Measurements from ENCODE around the gene PARP12. TPM values are rescaled to one million over a fixed set of nuclear protein-coding genes. Genes with fewer than 3 reads are reported as not detected.

Gene PARP12
- total and polyA plus RNA-seq, 3 donors from 2014 or later, result 39.4 to 63.1 (median 54.6) TPM

DNA sequence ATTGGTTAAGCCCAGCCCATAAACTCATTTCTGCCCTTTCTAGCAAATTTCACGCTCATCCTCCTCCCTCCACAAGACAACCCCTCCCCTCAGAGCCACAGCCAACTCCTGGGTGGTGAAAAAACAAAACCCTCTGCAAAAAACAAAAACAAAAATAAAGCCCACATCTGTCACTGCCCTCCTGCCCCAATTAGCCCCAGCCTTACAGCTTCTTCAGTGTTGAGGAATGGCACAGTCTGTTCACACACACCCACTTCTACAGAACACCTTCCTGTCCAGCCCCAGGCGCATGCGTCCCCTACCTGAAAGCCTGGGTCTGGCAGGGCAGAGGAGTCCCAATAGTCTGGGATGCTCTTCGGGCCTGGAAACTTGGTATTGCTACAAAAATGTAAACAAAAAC is 34.4 kb downstream of the PARP12 start:
- Histone ChIP-seq H3K4me3 (no peak overlapping the region), H3K27ac (no peak overlapping the region), H3K9me3 (no peaks in the 10 kb centered on the region), H3K4me1 (no peaks in the 10 kb centered on the region), H3K27me3 (no peaks in the 10 kb centered on the region), H3K36me3 (ENCODE audit: low read depth, missing control alignments) (no peaks in the 10 kb centered on the region)
- intact Hi-C loops (cut with DNase I; ENCODE audit: low total_unique reads), result no loop called here
- 94% methylated on average over 4 of the region's 4 CpGs for WGBS, 2 donors
- DNase-seq, result no peak
- no peak for TF ChIP-seq POLR2A (IDR thresholded peaks at IDR 0.05)
- TF ChIP-seq, protein P1, sequence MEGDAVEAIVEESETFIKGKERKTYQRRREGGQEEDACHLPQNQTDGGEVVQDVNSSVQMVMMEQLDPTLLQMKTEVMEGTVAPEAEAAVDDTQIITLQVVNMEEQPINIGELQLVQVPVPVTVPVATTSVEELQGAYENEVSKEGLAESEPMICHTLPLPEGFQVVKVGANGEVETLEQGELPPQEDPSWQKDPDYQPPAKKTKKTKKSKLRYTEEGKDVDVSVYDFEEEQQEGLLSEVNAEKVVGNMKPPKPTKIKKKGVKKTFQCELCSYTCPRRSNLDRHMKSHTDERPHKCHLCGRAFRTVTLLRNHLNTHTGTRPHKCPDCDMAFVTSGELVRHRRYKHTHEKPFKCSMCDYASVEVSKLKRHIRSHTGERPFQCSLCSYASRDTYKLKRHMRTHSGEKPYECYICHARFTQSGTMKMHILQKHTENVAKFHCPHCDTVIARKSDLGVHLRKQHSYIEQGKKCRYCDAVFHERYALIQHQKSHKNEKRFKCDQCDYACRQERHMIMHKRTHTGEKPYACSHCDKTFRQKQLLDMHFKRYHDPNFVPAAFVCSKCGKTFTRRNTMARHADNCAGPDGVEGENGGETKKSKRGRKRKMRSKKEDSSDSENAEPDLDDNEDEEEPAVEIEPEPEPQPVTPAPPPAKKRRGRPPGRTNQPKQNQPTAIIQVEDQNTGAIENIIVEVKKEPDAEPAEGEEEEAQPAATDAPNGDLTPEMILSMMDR (IDR thresholded peaks at IDR 0.05), result no peak

DNA sequence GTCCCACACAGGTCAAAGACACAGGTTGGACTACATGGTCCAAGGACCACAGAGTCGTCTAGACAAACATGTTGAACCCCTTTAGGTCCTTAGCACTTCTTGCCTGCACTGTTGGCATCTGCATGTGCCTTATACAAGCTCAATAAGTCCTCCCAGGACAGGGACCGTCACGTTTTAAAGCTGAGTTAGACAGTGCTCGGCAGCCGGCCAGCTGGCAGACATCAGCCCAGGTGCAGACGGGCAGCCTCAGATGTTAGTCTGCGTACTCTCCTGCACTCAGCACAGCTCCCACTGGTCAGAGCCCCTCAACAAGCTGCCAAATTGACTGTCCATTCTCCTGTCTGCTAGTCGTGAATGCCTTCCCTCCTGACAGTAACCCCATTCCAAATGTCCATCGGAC is 34.9 kb downstream of the PARP12 start:
- Histone ChIP-seq H3K27me3 (no peaks in the 10 kb centered on the region), H3K27ac (no peak overlapping the region), H3K4me1 (no peaks in the 10 kb centered on the region), H3K36me3 (ENCODE audit: low read depth, missing control alignments) (no peaks in the 10 kb centered on the region), H3K4me3 (no peak overlapping the region), H3K9me3 (no peaks in the 10 kb centered on the region)
- intact Hi-C loops (cut with DNase I; ENCODE audit: low total_unique reads), result no loop called here
- TF ChIP-seq, protein P1 (IDR thresholded peaks at IDR 0.05), result no peak
- 83 to 93% methylated on average over 9 of the region's 9 CpGs for WGBS, 2 donors
- no peak for DNase-seq

DNA sequence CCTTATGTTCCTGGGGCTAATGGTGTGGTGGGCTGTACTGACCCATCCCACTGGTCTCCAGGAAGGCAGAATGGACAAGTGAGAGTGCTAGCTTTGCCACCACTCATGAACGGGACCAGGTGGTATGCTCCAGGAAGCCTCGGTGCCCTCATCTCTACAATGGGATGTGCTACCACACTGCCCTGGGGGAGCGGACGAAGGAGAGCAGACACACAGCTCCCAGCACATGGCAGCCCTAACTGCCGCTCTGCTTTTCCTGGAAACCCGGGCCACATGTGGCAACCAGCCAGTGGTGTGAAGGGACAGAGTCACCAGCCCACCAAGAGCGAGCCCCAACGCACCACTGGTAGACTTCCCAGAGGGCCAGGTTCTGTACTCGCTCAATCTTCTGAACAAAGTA is 35.8 kb downstream of the PARP12 start:
- TF ChIP-seq, protein P1 (IDR thresholded peaks at IDR 0.05), result no peak
- no peak for TF ChIP-seq POLR2A (IDR thresholded peaks at IDR 0.05)
- Histone ChIP-seq H3K4me3 (no peak overlapping the region), H3K27ac (no peak overlapping the region), H3K4me1 (no peaks in the 10 kb centered on the region), H3K9me3 (no peaks in the 10 kb centered on the region), H3K27me3 (no peaks in the 10 kb centered on the region), H3K36me3 (ENCODE audit: low read depth, missing control alignments) (no peaks in the 10 kb centered on the region)
- DNase-seq, result no peak
- intact Hi-C loops (cut with DNase I; ENCODE audit: low total_unique reads), result no loop called here
- 95 to 96% methylated on average over 6 to 9 of the region's 9 CpGs for WGBS, 2 donors

DNA sequence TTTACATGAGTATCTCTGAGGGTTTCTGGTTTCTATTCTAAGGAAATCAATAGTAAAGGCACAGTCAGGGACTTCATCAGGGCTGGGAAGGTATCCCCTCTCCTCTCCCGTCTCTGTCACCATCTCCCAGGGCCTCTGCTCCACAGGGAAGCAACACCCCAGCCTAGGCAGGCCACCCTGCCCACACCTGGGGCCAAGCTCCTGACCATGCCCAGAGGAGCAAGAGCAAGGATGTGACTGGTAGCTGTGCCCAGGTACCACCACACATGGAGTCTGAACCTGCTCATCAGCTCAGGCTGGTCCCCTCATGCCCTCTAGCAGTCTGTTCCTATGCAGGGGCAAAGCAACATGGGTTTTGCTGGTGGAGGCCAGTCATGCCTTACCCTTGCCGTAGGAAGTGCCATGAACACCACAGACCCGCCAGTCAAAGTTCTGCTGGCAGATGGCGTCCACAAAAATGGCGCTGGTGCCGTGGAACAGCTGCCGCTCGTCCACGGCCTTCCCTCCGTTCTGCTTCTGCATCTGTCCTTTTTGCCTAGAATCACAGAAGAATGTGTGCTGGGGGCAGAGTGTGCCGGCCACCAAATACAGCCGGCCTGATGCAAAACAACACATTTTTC is 36.8 kb downstream of the PARP12 start:
- intact Hi-C loops (cut with DNase I; ENCODE audit: low total_unique reads), result no loop called here
- Histone ChIP-seq H3K27ac (no peak overlapping the region), H3K4me3 (no peak overlapping the region), H3K4me1 (no peaks in the 10 kb centered on the region), H3K9me3 (no peaks in the 10 kb centered on the region), H3K27me3 (no peaks in the 10 kb centered on the region), H3K36me3 (ENCODE audit: low read depth, missing control alignments) (no peaks in the 10 kb centered on the region)
- DNase-seq, result no peak
- 79 to 86% methylated on average over 5 to 12 of the region's 12 CpGs for WGBS, 2 donors
- TF ChIP-seq POLR2A (IDR thresholded peaks at IDR 0.05), result no peak
- TF ChIP-seq, protein P1 (IDR thresholded peaks at IDR 0.05), result no peak

DNA sequence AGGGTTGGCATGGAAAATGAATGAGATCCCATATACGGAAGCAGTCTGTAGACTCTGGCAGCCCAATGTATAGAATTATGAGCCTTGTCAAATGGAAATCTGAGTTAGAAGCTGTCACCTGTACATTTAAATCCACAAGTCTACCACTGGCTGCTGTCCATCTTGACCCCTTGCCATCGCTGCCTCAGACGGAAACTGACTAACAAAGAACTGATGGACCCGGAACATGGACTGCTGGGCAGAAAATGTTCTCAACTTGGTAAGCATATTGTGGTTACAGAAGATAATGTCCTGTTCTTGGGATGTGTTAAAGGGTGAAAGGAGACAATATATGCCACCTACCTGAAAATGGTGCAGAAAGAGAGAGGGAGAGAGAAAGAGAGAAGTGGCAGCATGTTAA is 37.5 kb downstream of the PARP12 start:
- intact Hi-C loops (cut with DNase I; ENCODE audit: low total_unique reads), result no loop called here
- H3K36me3 ChIP-seq (ENCODE audit: low read depth, missing control alignments), result no peaks in the 10 kb centered on the region

More for the DNA sequence above, 37.5 kb downstream of the PARP12 start:
- Histone ChIP-seq H3K9me3 (no peaks in the 10 kb centered on the region), H3K4me3 (no peak overlapping the region), H3K27ac (no peak overlapping the region), H3K4me1 (no peaks in the 10 kb centered on the region), H3K27me3 (no peaks in the 10 kb centered on the region)
- TF ChIP-seq, protein P1 (IDR thresholded peaks at IDR 0.05), result no peak
- TF ChIP-seq POLR2A (IDR thresholded peaks at IDR 0.05), result no peak
- no peak for DNase-seq
- 83 to 94% methylated on average over 4 of the region's 4 CpGs for WGBS, 2 donors

All from testis (tissue), 3 donors.